GM06990 (cell line): ENCODE measurements around the gene SERPINB6.

Source experiments
- DNase-seq: peaks from one replicate; pipeline ENCODE4 v3.0.0-alpha.2; 2011; ENCODE audit not compliant: insufficient read length; ENCODE audit errors: extremely low read depth
- H3K27me3 ChIP-seq: replicated peaks from 2 replicates; pipeline ENCODE4 v1.6.0; 2011; ENCODE audit warnings: low read length; ENCODE audit not compliant: control insufficient read depth, insufficient read depth
- H3K36me3 ChIP-seq: 2 replicates; pipeline ENCODE4 v1.5.1; 2011; ENCODE audit warnings: low read length; ENCODE audit not compliant: control insufficient read depth, insufficient read depth
- H3K4me3 ChIP-seq: replicated peaks from 2 replicates; pipeline ENCODE4 v1.5.1; 2011; ENCODE audit warnings: low read depth, mild to moderate bottlenecking, control low read depth, low read length
- TF ChIP-seq, protein P1 (sequence below): IDR thresholded peaks from 2 replicates; pipeline ENCODE4 v1.5.1; 2011; ENCODE audit warnings: low read length, control low read depth, mild to moderate bottlenecking, inconsistent platforms; ENCODE audit not compliant: insufficient read depth, poor library complexity, severe bottlenecking

Gene SERPINB6

DNA sequence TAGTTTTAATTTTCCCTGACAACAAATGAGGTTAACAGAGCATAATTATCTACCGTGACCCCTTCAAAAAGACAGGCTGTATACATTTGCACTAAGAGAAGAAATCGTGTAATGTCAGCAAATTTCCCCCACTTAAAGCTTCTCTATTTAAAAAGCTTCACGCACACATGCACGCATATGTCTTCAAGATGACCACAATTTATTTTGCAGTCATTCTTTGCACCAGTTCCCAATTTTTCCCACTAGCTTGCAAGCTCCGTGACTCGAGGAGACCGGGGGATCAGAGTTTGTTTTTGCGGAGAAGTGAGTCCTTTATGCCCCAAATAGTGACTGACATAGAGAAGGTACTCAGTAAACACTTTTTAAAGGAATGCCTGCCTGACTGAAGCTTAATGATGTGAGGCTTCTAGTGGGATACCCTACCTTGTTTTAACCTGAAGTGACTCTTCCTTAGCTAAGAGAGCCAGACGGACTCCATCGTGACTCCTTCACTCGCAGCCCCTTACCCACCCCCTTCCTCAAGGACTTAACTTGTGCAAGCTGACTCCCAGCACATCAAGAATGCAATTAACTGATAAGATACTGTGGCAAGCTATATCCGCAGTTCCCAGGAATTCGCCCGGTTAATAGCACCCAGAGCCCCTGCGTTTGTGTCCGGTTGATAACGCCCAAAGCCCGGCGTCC lies 19.0 kb upstream of the SERPINB6 start:
- Histone ChIP-seq H3K36me3 (no peaks in the 10 kb centered on the region), H3K4me3 (peak overlapping the region; percentile 69), H3K27me3 (no peaks in the 10 kb centered on the region; the same call in 1 of the 2 replicates)
- DNase-seq: no peak
- TF ChIP-seq, protein P1, sequence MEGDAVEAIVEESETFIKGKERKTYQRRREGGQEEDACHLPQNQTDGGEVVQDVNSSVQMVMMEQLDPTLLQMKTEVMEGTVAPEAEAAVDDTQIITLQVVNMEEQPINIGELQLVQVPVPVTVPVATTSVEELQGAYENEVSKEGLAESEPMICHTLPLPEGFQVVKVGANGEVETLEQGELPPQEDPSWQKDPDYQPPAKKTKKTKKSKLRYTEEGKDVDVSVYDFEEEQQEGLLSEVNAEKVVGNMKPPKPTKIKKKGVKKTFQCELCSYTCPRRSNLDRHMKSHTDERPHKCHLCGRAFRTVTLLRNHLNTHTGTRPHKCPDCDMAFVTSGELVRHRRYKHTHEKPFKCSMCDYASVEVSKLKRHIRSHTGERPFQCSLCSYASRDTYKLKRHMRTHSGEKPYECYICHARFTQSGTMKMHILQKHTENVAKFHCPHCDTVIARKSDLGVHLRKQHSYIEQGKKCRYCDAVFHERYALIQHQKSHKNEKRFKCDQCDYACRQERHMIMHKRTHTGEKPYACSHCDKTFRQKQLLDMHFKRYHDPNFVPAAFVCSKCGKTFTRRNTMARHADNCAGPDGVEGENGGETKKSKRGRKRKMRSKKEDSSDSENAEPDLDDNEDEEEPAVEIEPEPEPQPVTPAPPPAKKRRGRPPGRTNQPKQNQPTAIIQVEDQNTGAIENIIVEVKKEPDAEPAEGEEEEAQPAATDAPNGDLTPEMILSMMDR: no peak

DNA sequence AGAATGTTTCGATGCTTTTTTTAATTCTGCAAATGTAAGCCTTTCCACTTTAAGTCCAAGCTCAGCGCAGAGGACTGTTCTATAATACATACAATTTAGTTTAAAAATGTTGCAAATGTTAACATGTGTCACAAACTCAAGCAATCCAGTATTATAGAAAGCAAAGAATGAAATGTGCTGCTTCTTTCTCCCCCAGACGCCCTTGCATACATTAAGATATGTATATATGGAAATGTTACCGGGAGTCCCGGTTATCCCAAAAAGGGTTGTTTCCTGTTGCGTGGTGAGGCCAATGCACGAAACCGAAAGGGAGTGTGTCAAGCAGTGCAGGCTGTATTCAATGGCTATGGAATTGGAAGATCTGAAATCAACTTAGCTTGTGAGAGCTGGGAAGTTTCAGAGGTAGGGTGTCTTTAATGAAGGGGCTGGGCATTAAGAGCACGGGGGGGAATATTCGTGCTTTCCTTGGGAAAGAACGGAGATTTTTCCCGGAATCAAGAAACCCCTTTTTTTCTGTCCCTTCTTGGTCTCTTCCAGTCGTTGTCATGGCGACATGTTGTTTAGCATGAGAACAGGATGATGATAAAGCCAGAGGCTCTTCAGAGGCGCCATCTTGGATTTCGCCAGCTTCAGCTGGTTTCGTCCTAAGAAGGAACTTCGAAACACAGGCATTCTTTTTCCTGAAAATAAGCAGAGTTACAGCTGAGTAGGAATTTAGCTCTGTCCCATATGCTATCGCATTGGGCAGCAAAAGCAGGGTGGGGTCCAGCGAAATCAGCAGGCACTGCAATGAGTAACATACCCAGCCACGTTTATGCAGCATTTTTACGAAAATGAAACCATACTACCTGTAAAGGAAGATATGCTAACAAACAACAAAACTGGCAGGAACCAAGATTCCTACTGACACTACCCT lies 18.2 kb upstream of the SERPINB6 start:
- DNase-seq: peak; percentile 73
- Histone ChIP-seq H3K4me3 (peak overlapping the region; percentile 69), H3K36me3 (no peaks in the 10 kb centered on the region), H3K27me3 (no peaks in the 10 kb centered on the region; the same call in none of the 2 replicates)
- TF ChIP-seq, protein P1: no peak

DNA sequence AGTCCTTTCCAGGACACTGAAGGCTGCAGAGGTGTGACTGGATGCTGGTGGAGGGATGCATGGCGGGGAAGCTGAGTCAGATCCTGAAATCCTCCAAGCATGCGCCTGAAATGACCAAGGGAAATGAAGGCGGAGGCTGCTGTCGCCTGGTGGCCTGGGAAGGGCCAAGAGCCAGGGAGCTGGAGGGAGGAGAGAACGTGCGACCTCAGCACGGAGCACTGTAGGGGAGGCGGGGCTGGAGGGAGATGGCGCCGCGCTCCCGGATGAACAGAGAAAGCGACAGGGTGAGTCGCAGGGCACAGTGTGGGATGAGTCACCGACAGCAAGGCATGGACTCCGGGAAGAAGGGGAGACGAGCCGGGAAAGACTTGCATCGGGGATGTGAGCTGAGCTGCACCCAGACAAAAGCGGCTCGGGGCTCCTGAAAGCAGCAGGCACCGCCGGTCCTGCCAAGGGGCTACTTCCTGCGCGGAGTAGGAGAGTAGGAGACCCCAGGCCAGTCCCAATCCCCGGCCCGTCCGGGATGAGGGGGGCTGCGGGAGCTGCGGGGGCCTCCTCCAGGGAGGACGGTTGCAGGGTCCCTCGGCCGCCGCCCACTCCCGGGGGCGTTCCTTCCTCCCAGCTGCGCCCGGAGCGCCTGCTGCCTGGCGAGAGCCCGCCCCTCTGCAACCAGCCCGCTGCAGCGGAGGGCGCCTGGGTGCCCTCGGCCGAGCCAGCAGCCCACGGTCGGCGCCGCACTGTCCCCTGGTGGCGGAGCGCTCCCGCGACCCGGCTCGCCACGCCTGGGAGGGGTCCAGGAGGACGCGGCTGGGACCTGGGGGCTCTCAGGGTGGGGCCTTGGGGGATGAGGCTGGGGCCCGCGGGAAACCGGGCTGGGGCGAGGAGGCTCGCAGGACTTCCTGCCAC lies 17.3 kb upstream of the SERPINB6 start:
- H3K27me3 ChIP-seq: no peaks in the 10 kb centered on the region; the same call in none of the 2 replicates
- TF ChIP-seq, protein P1: peak; percentile 61
- peak overlapping the region; percentile 69 for H3K4me3 ChIP-seq
- H3K36me3 ChIP-seq: no peaks in the 10 kb centered on the region
- peak; percentile 79 for DNase-seq

DNA sequence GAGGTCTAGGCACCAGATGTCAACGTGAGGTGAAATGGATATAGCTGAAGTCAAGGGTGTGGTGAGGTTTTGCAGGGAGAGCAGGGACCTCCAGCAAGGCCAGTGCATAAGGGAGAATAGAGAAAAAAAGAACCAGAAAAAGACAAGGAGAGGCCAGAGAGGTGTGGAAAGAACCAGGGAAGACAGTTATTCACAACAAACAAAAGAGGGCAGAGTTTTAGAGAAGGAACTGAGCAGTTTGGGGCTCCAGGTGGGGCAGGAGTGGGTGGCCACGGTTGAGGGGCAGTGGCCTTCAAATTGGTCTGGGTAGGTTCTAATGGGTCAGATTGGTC lies 16.7 kb upstream of the SERPINB6 start:
- no peak for DNase-seq
- H3K36me3 ChIP-seq: no peaks in the 10 kb centered on the region
- no peaks in the 10 kb centered on the region; the same call in none of the 2 replicates for H3K27me3 ChIP-seq
- peak overlapping the region; percentile 69; the same call in 1 of the 2 replicates for H3K4me3 ChIP-seq
- TF ChIP-seq, protein P1: no peak

DNA sequence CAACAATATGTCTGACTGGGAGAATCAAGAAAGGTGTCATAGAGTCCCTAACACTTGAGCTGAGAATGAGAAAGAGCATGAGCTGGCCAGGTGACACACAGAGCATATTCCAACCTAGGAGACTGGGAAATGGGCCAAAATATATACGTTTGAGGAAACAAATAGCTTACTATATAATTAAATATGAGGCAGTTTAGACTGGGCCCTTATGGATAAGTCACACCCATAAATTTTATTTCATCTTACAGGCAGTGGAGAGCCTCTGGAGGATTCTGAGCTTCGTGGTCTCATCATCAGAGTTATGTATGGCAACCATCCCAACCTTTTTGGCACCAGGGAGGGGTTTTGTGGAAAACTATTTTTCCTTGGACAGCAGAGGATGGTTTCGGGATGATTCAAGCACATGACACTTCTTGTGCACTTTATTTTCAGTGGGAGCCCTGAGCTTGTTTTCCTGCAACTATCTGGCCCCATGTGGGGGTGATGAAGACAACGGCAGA lies 15.4 kb upstream of the SERPINB6 start:
- H3K4me3 ChIP-seq: no peak overlapping the region
- no peaks in the 10 kb centered on the region for H3K36me3 ChIP-seq
- no peak for DNase-seq
- no peaks in the 10 kb centered on the region; the same call in none of the 2 replicates for H3K27me3 ChIP-seq
- TF ChIP-seq, protein P1: no peak
